Left lung (tissue), 10 donors: ENCODE measurements around the gene EEF1AKMT3. TPM values are rescaled to one million over a fixed set of nuclear protein-coding genes. Genes with fewer than 3 reads are reported as not detected.

Source experiments
- ATAC-seq: fragments of 200-7000 bp; cut with Tn5 transposase; one replicate; pipeline ENCODE4 v1.9.1; 2020; ENCODE audit warnings: moderate library complexity
- DNase-seq, 4 donors: peaks; one replicate each; pipeline ENCODE4 v3.0.0-alpha.2; 2013 to 2020
- H3K27ac ChIP-seq, 2 donors: fragments of 200-600 bp; sonication (generic) in 1 of 2; one replicate each; pipeline versions ENCODE4 v1.5.0 to v1.8.0; 2020 to 2021
- H3K27me3 ChIP-seq, 2 donors: fragments of 200-600 bp; sonication (generic) in 1 of 2; one replicate each; pipeline versions ENCODE4 v1.5.0 to v1.8.0; 2020 to 2021
- H3K36me3 ChIP-seq, 2 donors: fragments of 200-600 bp; sonication (generic) in 1 of 2; one replicate each; pipeline versions ENCODE4 v1.5.0 to v1.8.0; 2020 to 2021
- H3K4me1 ChIP-seq, 2 donors: fragments of 200-600 bp; one replicate each; pipeline ENCODE4 v1.8.0; 2021
- H3K4me3 ChIP-seq, 2 donors: fragments of 200-600 bp; sonication (generic) in 1 of 2; one replicate each; pipeline versions ENCODE4 v1.5.0 to v1.8.0; 2020 to 2021; ENCODE audit warnings: mild to moderate bottlenecking in 1 of 2
- H3K9me3 ChIP-seq, 2 donors: fragments of 200-600 bp; sonication (generic) in 1 of 2; one replicate each; pipeline versions ENCODE4 v1.5.0 to v1.8.0; 2020 to 2021
- intact Hi-C, 2 donors: fragments of 100-400 bp; cut with DNase I; formaldehyde crosslinking; loops; one replicate each; pipeline versions ENCODE4 v1.11.2 to v1.14.2; 2022
- polyA plus RNA-seq, 6 donors: library from polyadenylated mRNA; unstranded; fragments of 120-200 nt; gene quantifications; one replicate each; pipeline ENCODE4 v1.2.1, GENCODE V29; 2013; ENCODE audit not compliant: insufficient read length in 6 of 6
- total RNA-seq, 2 donors: library from RNA; stranded (reverse); fragmentation: NEBNext Ultra II Directional; extraction: Animal tissue kit (Norgen Biotek cat#: 25700); gene quantifications; one replicate each; pipeline ENCODE4 v1.2.1, GENCODE V29; 2021
- TF ChIP-seq, protein P1 (sequence below), 2 donors: fragments of 200-600 bp; sonication (generic) in 1 of 2; IDR thresholded peaks; one replicate each; pipeline versions ENCODE4 v1.5.0 to v1.8.0; 2021; ENCODE audit warnings: antibody characterized with exemption in 2 of 2
- donor health status: DM: no; HTN: yes; CAD: no.
- donor health status: DM: no; HTN: no; CAD: no.

EEF1AKMT3 gene
- total and polyA plus RNA-seq, 8 donors: 6.2 to 19.7 (median 16.6) TPM

DNA sequence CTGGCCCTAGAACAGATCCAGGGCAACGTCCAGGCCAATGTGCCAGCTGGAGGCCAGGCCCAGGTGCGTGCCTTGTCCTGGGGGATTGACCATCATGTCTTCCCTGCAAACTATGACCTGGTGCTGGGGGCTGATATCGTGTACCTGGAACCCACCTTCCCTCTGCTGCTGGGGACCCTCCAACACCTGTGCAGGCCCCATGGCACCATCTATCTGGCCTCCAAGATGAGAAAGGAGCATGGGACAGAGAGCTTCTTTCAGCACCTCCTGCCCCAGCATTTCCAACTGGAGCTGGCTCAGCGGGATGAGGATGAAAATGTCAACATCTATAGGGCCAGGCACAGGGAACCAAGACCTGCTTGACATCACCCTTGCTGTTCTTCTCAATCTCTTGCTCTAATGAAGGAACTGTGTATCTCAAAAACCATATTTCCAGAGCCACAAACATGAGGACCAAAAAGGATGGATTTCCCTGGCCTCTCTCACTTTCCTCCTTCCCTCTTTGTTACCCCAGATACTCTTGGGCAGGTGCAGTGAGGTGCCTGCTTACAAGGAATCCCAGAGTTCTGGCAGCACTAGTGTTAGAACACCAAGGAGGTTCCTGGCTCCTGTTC is 8.0 kb downstream of the EEF1AKMT3 start:
- TF ChIP-seq, protein P1, sequence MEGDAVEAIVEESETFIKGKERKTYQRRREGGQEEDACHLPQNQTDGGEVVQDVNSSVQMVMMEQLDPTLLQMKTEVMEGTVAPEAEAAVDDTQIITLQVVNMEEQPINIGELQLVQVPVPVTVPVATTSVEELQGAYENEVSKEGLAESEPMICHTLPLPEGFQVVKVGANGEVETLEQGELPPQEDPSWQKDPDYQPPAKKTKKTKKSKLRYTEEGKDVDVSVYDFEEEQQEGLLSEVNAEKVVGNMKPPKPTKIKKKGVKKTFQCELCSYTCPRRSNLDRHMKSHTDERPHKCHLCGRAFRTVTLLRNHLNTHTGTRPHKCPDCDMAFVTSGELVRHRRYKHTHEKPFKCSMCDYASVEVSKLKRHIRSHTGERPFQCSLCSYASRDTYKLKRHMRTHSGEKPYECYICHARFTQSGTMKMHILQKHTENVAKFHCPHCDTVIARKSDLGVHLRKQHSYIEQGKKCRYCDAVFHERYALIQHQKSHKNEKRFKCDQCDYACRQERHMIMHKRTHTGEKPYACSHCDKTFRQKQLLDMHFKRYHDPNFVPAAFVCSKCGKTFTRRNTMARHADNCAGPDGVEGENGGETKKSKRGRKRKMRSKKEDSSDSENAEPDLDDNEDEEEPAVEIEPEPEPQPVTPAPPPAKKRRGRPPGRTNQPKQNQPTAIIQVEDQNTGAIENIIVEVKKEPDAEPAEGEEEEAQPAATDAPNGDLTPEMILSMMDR (IDR thresholded peaks at IDR 0.05): no peak
- DNase-seq (no peak), ATAC-seq (no peak)
- Histone ChIP-seq H3K9me3 (no peaks in the 10 kb centered on the region), H3K27ac (peak overlapping the region in 1 of 2 donors; percentile 74), H3K27me3 (no peaks in the 10 kb centered on the region), H3K4me3 (no peak overlapping the region), H3K36me3 (peaks cover 0 to 11% of the 10 kb centered on the region in 2 donors), H3K4me1 (peaks cover 10 to 34% of the 10 kb centered on the region in 2 donors)
- intact Hi-C loops: no loop called here

DNA sequence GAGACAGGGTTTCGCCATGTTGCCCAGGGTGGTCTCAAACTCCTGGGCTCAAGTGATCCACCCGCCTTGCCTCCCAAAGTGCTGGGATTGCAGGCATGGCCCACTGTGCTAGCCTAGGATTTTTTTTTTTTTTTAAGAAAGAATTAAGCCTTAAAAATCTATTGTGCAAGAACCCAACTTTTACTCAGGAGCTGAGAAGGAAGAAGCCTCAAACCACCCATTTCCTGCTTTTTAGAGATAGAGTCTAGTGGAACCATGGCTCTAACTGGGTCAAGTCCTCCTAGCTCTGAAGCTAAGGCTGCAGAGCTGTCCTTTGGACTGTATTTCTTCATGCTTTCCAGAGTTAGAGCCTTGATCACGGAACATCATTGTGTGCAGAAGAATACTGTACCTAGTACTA is 8.8 kb downstream of the EEF1AKMT3 start:
- intact Hi-C loops: no loop called here

DNA sequence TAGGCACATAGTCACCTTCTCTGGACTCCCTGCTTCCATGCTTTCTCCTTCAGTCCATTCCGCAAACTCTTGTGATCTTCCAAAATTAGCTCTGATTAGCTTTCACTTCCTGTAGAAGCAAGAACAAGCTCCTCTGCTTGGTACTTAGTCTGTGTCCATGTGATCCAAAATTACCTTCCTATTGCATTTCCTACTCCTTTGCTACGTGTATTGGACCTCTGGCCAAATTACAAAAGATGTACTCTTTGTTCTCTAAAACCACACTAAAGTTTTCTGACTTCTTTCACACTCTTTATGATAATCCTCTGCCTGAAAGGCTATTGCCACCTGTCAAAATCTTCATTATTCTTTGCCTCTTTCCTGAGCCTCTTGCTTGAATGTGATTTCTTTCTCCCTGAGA is 9.4 kb downstream of the EEF1AKMT3 start:
- intact Hi-C loops: no loop called here
- peaks cover 8 to 25% of the 10 kb centered on the region in 2 donors for H3K36me3 ChIP-seq
- ATAC-seq: no peak
- TF ChIP-seq, protein P1 (IDR thresholded peaks at IDR 0.05): no peak
- no peaks in the 10 kb centered on the region for H3K27me3 ChIP-seq
- H3K4me1 ChIP-seq: peaks cover 10 to 33% of the 10 kb centered on the region in 2 donors
- DNase-seq: no peak
- H3K9me3 ChIP-seq: no peaks in the 10 kb centered on the region
- H3K27ac ChIP-seq: peak overlapping the region in 1 of 2 donors; percentile 74
- no peak overlapping the region for H3K4me3 ChIP-seq

More for the DNA sequence above, 8.8 kb downstream of the EEF1AKMT3 start:
- Histone ChIP-seq H3K4me1 (peaks cover 10 to 33% of the 10 kb centered on the region in 2 donors), H3K27ac (peak overlapping the region in 1 of 2 donors; percentile 74), H3K9me3 (no peaks in the 10 kb centered on the region), H3K4me3 (no peak overlapping the region), H3K27me3 (no peaks in the 10 kb centered on the region), H3K36me3 (peaks cover 2 to 19% of the 10 kb centered on the region in 2 donors)
- DNase-seq: no peak
- ATAC-seq: no peak
- TF ChIP-seq, protein P1 (IDR thresholded peaks at IDR 0.05): no peak

DNA sequence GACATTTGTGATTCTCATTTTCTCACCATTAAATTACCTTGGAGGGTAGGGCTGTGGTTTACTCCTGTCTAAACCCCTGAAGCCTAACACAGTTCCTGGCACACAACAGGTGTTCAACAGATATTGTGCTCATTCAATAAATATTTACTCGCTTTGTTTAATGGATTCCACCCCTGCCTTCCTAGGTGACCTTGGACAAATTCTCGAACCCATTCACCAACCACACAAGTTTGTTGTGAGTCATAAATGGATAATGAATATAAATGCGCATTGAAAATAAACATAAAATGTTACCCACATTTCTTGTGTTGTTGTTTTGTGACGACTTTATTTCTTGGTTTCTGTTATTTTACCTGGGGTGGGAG is 9.8 kb downstream of the EEF1AKMT3 start:
- Histone ChIP-seq H3K9me3 (no peaks in the 10 kb centered on the region), H3K27me3 (no peaks in the 10 kb centered on the region), H3K36me3 (peaks cover 8 to 29% of the 10 kb centered on the region in 2 donors), H3K4me1 (peaks cover 10 to 33% of the 10 kb centered on the region in 2 donors), H3K4me3 (peak overlapping the region in 1 of 2 donors; percentile 91), H3K27ac (peak overlapping the region in 1 of 2 donors; percentile 74)
- intact Hi-C loops: no loop called here
- no peak for DNase-seq
- TF ChIP-seq, protein P1 (IDR thresholded peaks at IDR 0.05): no peak
- ATAC-seq: no peak

DNA sequence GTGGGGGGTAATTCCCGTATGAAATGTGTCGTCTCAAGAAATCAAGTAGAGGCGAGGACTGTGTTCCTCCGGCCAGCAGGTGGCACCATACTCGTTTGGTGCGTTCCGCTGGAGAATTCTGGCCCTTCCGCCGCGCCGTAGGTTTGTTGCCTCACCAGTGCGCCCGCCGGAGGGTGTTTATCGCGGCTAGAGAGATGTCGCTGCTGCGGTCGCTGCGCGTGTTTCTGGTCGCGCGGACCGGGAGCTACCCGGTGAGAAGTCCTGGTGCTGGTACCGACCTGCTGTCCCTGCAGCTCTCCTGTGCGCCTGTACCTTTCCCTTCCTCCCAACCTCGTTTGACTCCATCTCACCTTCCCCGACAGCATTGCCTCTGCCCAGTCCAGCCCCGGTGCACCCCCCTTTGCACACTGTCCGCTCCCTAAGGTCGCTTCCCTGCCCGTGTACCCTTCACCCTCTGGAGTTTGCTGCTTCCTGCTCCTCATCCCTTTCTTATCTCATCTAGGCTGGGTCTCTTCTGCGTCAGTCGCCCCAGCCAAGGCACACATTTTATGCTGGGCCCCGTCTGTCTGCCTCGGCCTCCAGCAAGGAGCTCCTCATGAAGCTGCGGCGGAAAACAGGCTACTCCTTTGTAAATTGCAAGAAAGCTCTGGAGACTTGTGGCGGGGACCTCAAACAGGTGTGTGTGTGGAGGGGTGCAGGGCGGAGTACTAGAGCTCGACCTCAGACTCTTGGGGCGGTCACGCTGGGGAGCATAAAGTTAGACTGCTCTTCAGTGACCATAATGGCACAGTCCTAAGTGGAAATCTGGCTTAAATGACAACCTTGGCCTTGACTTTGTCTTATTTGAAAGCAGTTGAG is 10.4 kb downstream of the EEF1AKMT3 start, which contains the start of gene TSFM:
TSFM (plus strand) TSS at position 180 of the 858 bp plus-strand sequence; CDS start at position 195, 15 bp downstream.
- ATAC-seq (peak; percentile 99), DNase-seq (peak; percentile 93 to 99 (median 96))
- Histone ChIP-seq H3K9me3 (no peaks in the 10 kb centered on the region), H3K4me3 (peak within 1 kb of the TSS; percentile 83 to 91), H3K27me3 (no peaks in the 10 kb centered on the region), H3K36me3 (peaks cover 8 to 35% of the 10 kb centered on the region in 2 donors), H3K4me1 (peaks cover 10 to 33% of the 10 kb centered on the region in 2 donors), H3K27ac (peak within 1 kb of the TSS; percentile 36 to 74)
- intact Hi-C loops: no loop called here
- TF ChIP-seq, protein P1 (IDR thresholded peaks at IDR 0.05): peak; percentile 91
